RPMI7951 (cell line): ENCODE measurements around the gene ELP6. TPM values are rescaled to one million over a fixed set of nuclear protein-coding genes. Genes with fewer than 3 reads are reported as not detected.
"Not testable (repeated sequence)": the region's sequence is repeated elsewhere in the genome, so short reads cannot be mapped to it uniquely, and the experiment has no call there.

Source experiments
- DNase-seq: peaks from one replicate; pipeline ENCODE4 v3.0.0-alpha.2; 2012; ENCODE audit warnings: low read depth
- total RNA-seq: library from RNA; depleted of rRNA; stranded (reverse); fragments of >200 nt; shearing (Covaris generic); gene quantifications from 2 replicates; pipeline ENCODE4 v1.2.3, GENCODE V29; 2014; rRNA removed

The ELP6 gene
- total RNA-seq, 1 experiment from 2014 or later, result 40.4 TPM

DNA sequence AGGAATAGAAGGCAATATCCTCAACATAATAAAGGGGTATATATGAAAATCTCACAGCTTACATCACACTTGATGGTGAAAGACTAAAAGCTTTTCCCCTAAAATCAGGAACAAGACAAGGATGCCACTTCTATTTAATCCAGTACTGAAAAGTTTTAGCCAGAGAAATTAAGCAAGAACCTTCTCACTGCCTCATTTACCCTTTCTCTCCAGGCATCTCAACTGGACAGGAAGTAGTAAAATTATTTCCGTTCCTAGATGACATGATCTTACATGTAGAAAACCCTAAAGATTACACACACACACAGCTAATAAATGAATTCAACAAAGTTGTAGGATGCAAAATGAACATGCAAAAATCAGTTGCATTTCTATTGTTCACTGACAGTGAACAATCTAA, 48.9 kb downstream of the ELP6 start:
- no peak for DNase-seq

DNA sequence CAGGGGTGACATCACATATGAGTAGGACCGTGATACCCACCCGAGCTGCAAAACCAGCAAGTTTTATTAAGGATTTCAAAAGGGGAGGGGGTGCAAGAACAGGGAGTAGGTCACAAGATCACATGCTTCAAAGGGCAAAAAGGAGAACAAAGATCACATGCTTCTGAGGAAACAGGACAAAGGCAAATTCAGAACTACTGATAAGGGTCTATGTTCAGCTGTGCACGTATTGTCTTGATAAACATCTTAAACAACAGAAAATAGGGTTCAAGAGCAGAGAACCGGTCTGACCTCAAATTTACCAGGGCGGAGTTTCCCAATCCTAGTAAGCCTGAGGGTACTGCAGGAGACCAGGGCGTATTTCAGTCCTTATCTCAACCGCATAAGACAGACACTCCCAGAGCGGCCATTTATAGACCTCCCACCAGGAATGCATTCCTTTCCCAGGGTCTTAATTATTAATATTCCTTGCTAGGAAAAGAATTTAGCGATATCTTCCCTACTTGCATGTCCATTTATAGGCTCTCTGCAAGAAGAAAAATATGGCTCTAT, 53.9 kb downstream of the ELP6 start:
- not testable (repeated sequence) for DNase-seq

DNA sequence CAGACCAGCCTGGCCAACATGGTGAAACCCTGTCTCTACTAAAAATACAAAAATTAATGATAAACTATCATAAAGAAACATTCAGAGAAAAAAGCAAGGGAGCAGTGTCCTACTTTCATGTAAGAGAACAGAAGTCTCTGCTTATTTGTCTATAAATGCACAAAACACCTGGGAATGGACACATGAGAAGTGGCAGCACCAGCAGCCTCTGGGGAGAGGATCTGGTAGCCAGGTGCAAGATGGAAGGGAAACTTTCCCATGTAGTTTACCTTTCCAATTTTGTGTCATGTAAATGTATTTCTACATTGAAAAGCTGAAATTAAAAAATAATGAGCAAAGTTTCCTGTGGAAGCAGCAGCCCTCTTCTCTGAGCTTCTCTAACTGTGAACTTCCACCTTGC, 56.5 kb downstream of the ELP6 start:
- no peak for DNase-seq

DNA sequence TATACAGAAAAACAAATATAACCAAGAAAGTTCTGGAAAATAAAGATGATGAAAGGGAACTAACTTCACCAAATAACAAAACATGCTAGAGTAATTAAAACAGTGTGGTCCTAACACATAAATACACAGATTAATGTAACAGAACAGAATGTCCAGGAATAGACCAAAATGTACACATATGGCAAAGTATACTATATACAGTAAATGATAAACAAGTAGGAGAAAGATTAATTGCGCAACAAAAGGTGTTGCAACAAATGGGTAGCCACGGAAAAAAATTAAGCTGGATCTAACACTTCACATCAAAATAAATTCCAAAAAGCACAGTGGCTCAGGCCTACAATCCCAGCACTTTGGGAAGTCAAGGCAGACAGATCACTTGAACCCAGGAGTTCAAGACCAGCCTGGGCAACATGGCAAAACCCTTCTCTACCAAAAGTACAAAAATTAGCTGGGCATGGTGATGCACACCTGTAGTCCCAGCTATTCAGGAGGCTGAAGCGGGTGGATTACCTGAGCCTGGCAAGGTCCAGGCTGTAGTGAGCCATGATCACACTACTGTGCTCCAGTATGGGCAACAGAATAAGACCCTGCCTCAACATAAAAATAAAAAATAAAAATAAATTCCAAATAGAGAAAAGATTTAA, 57.6 kb downstream of the ELP6 start:
- DNase-seq, result no peak

DNA sequence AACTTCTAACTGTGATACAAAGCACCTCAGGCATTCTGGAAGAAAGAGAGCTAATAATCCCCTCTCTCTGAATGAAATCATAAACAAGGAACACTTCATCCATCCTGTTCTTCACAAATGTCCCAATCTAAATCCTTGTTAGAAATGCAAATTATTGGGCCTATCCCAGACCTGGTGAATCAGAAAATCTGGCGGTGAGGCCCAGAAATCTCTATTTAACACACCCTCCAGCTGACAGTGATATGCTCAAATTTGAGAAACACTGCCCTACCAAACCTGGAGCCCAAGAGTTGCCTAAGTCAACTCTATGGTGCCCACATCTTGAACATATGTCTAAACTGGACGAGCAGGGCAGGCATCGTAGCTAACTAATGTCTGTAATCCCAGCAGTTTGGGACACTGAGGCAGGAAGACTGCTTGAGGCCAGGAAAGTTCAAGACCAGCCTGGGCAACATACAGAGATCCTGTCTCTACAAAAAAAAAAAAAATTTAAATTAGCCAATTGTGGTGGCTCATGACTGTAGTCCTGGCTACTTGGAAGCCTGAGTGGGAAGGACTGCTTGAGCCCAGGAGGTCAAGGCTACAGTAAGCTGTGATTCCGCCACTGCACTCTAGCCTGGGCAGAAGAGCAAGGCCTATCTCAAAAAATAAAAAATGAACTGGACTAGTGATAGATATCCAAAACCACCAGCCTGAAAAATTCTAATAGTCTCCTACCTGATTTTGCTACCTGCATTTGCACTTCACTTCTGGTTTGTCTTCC, 60.9 kb downstream of the ELP6 start:
- DNase-seq, result no peak

Other genes starting within 250 kb of the ELP6 start
- gene KIF9, start 230.9 kb downstream of the ELP6 start, total RNA-seq, result 20.0 and 22.1 TPM in 2 replicates
- gene KLHL18, start 230.8 kb downstream of the ELP6 start, total RNA-seq, result 24.6 and 27.1 TPM in 2 replicates
- 5.9 and 10.2 TPM in 2 replicates for gene PTPN23, start 132.7 kb downstream of the ELP6 start, total RNA-seq
- 37.4 and 44.1 TPM in 2 replicates for gene SCAP, start 37.8 kb downstream of the ELP6 start, total RNA-seq
- gene CSPG5, start 65.2 kb upstream of the ELP6 start, total RNA-seq, result 0.48 and 1.9 TPM in 2 replicates